22Rv1 (cell line): ENCODE data around the gene PTPRE.

Source experiments
- CTCF ChIP-seq: fragments of 450-650 bp; IDR thresholded peaks from 2 replicates; pipeline ENCODE4 v1.5.1; 2017; ENCODE audit warnings: mild to moderate bottlenecking
- ZFX ChIP-seq: fragments of 450-650 bp; IDR thresholded peaks from 2 replicates; pipeline ENCODE4 v1.6.1; 2017; ENCODE audit warnings: antibody characterized with exemption, borderline replicate concordance

- TF ChIP-seq CTCF (no peak), ZFX (no peak)
Measured at GRCh38 chr10:127976701-127977356, 69.9 kb downstream of the PTPRE start.
